ENCODE measurements around the gene FERMT3.

GRCh38 chr11:64196626-64197025 is 9.9 kb upstream of the FERMT3 start:
- TF ChIP-seq SIN3A (IDR thresholded peaks at IDR 0.05; ENCODE audit: borderline replicate concordance, insufficient read depth, low read length) (no peak), POLR2AphosphoS5 (IDR thresholded peaks at IDR 0.05; ENCODE audit: low read depth, low read length) (no peak), REST (IDR thresholded peaks at IDR 0.05; ENCODE audit: insufficient read depth in 1 of 2, low read depth in 2 of 2, low read length in 2 of 2) (no peak), TAF1 (IDR thresholded peaks at IDR 0.05; ENCODE audit: borderline replicate concordance, insufficient read depth, low read length) (no peak)
